Endodermal cell (in vitro differentiated cells): ENCODE data around the gene DERL2. TPM values are rescaled to one million over a fixed set of nuclear protein-coding genes. Genes with fewer than 3 reads are reported as not detected.
A peak's percentile ranks its signal among the peaks of the same experiment; 100 is the strongest.

Experiments used
- DNase-seq: peaks from one replicate; pipeline ENCODE4 v3.0.0-alpha.2; 2017
- H3K27ac ChIP-seq: 2 replicates; pipeline ENCODE4 v1.5.1; 2013; ENCODE audit warnings: mild to moderate bottlenecking, low read depth, low read length, moderate library complexity
- H3K27me3 ChIP-seq: 2 replicates; pipeline ENCODE4 v1.6.1; 2013; ENCODE audit warnings: mild to moderate bottlenecking, low read length, moderate library complexity; ENCODE audit not compliant: insufficient read depth, control insufficient read depth, poor library complexity, severe bottlenecking
- H3K36me3 ChIP-seq: 2 replicates; pipeline ENCODE4 v1.7.0; 2013; ENCODE audit warnings: mild to moderate bottlenecking, low read length, moderate library complexity; ENCODE audit not compliant: control insufficient read depth, insufficient read depth
- H3K4me1 ChIP-seq: one replicate; pipeline ENCODE4 v1.7.0; 2013; ENCODE audit warnings: low read length; ENCODE audit not compliant: control insufficient read depth, insufficient read depth
- H3K4me3 ChIP-seq: 2 replicates; pipeline ENCODE4 v1.5.1; 2013; ENCODE audit warnings: mild to moderate bottlenecking, low read length, moderate library complexity
- H3K9ac ChIP-seq: 2 replicates; pipeline ENCODE4 v1.6.1; 2013; ENCODE audit warnings: mild to moderate bottlenecking, low read length, moderate library complexity; ENCODE audit not compliant: poor library complexity, severe bottlenecking; ENCODE audit errors: extremely low read depth
- H3K9me3 ChIP-seq: 2 replicates; pipeline ENCODE4 v1.6.1; 2013; ENCODE audit warnings: mild to moderate bottlenecking, low read length, moderate library complexity; ENCODE audit not compliant: control insufficient read depth
- H3K27ac Mint-ChIP-seq: 2 replicates; pipeline ENCODE4 v1.8.0; 2020; ENCODE audit warnings: mixed read lengths
- H3K27me3 Mint-ChIP-seq: 2 replicates; pipeline ENCODE4 v1.8.0; 2021; ENCODE audit warnings: mild to moderate bottlenecking, mixed read lengths; ENCODE audit not compliant: insufficient read depth
- H3K36me3 Mint-ChIP-seq: 2 replicates; pipeline ENCODE4 v1.8.0; 2020; ENCODE audit warnings: low read depth, mixed read lengths
- H3K4me1 Mint-ChIP-seq: 2 replicates; pipeline ENCODE4 v1.8.0; 2020; ENCODE audit warnings: mixed read lengths
- H3K4me3 Mint-ChIP-seq: 2 replicates; pipeline ENCODE4 v1.8.0; 2020; ENCODE audit warnings: mild to moderate bottlenecking, moderate library complexity, mixed read lengths
- H3K9me3 Mint-ChIP-seq: 2 replicates; pipeline ENCODE4 v1.8.0; 2020; ENCODE audit warnings: mild to moderate bottlenecking, mixed read lengths
- CTCF ChIP-seq: fragments of 200-600 bp; sonication (generic); conservative IDR thresholded peaks from 2 replicates; pipeline ENCODE4 v1.5.0; 2021; ENCODE audit warnings: antibody characterized with exemption, mild to moderate bottlenecking
- WGBS, 2 experiments: methylation state at CpG; one replicate each; pipeline versions ENCODE4 v1.1.5 to v1.1.7; 2013; ENCODE audit warnings: missing lambda C conversion rate in 2 of 2, mixed read lengths in 1 of 2; ENCODE audit not compliant: insufficient coverage in 1 of 2, insufficient read length in 1 of 2; 5-methylcytosine and 5-hydroxymethylcytosine counted together
- total RNA-seq, 2 donors: library from RNA; stranded (reverse); fragmentation: NEBNext Ultra II Directional in 1 of 2; extraction: Animal tissue kit (Norgen Biotek cat#: 25700) in 1 of 2; gene quantifications; 2 replicates in 1 of 2; 3 replicates in 1 of 2; pipeline ENCODE4 v1.2.1, GENCODE V29; 2021

The DERL2 gene
- total RNA-seq, 2 donors from 2014 or later = 68.0 to 75.1 TPM

GRCh38 chr17:5467416-5467815, 18.6 kb downstream of the DERL2 start:
- Histone ChIP-seq H3K27me3 (no peaks in the 10 kb centered on the region), H3K9ac (peak overlapping the region; percentile 60), H3K27ac (no peak overlapping the region), H3K9me3 (no peaks in the 10 kb centered on the region), H3K4me1 (peaks cover 12% of the 10 kb centered on the region), H3K36me3 (peaks cover 13% of the 10 kb centered on the region), H3K4me3 (peak overlapping the region; percentile 94)
- H3K27ac Mint-ChIP-seq = peak overlapping the region; percentile 83
- TF ChIP-seq CTCF = no peak
- peaks cover 16% of the 10 kb centered on the region for H3K36me3 Mint-ChIP-seq
- DNase-seq = no peak
- H3K9me3 Mint-ChIP-seq = no peaks in the 10 kb centered on the region
- H3K4me3 Mint-ChIP-seq = peak overlapping the region; percentile 82
- no peaks in the 10 kb centered on the region for H3K27me3 Mint-ChIP-seq
- peaks cover 28% of the 10 kb centered on the region for H3K4me1 Mint-ChIP-seq
- WGBS, 2 experiments = 2 to 5% methylated on average over 3 to 8 of the region's 8 CpGs

GRCh38 chr17:5466295-5466694, 19.7 kb downstream of the DERL2 start:
- H3K4me3 ChIP-seq = peak overlapping the region; percentile 94
- DNase-seq = peak; percentile 5
- Mint-ChIP-seq H3K9me3 (no peaks in the 10 kb centered on the region), H3K27me3 (no peaks in the 10 kb centered on the region), H3K4me1 (peaks cover 28% of the 10 kb centered on the region), H3K27ac (no peak overlapping the region), H3K36me3 (peaks cover 18% of the 10 kb centered on the region), H3K4me3 (no peak overlapping the region)
- H3K27ac ChIP-seq = no peak overlapping the region
- peaks cover 12% of the 10 kb centered on the region for H3K4me1 ChIP-seq
- H3K9ac ChIP-seq = no peak overlapping the region
- no peaks in the 10 kb centered on the region for H3K9me3 ChIP-seq
- peaks cover 6% of the 10 kb centered on the region for H3K36me3 ChIP-seq
- WGBS, 2 experiments = 88 to 100% methylated on average over 2 to 4 of the region's 4 CpGs
- no peak for TF ChIP-seq CTCF
- H3K27me3 ChIP-seq = no peaks in the 10 kb centered on the region

- peaks cover 13% of the 10 kb centered on the region for H3K36me3 ChIP-seq
- no peak for TF ChIP-seq CTCF
- H3K9me3 ChIP-seq = no peaks in the 10 kb centered on the region
- H3K27ac ChIP-seq = no peak overlapping the region
- DNase-seq = no peak
- WGBS, 2 experiments = 89 to 92% methylated on average over 10 of the region's 10 CpGs
- Mint-ChIP-seq H3K4me3 (no peak overlapping the region), H3K36me3 (peaks cover 31% of the 10 kb centered on the region), H3K4me1 (peaks cover 28% of the 10 kb centered on the region), H3K9me3 (no peaks in the 10 kb centered on the region), H3K27me3 (no peaks in the 10 kb centered on the region), H3K27ac (peak overlapping the region; percentile 56)
- peaks cover 12% of the 10 kb centered on the region for H3K4me1 ChIP-seq
- H3K4me3 ChIP-seq = peak overlapping the region; percentile 7
- H3K9ac ChIP-seq = no peak overlapping the region
- no peaks in the 10 kb centered on the region for H3K27me3 ChIP-seq
Observed at GRCh38 chr17:5464717-5465507, 21.1 kb downstream of the DERL2 start.
